GM12873 (cell line): ENCODE data around the gene FAM124B.

Source experiments
- CTCF ChIP-seq: IDR thresholded peaks from 2 replicates; pipeline ENCODE4 v1.5.1; 2012; ENCODE audit warnings: low read depth, mild to moderate bottlenecking, moderate library complexity, low read length, control low read depth; ENCODE audit not compliant: insufficient read depth; ENCODE audit errors: missing control alignments

Gene FAM124B

GRCh38 chr2:224349396-224349795, 52.5 kb downstream of the FAM124B start:
- no peak for TF ChIP-seq CTCF

- TF ChIP-seq CTCF: no peak
These were observed 54.5 kb downstream of the FAM124B start for GRCh38 chr2:224347176-224348051.

- TF ChIP-seq CTCF: no peak
These were observed 56.4 kb downstream of the FAM124B start for GRCh38 chr2:224345492-224345891.

- no peak for TF ChIP-seq CTCF
These were observed 58.7 kb downstream of the FAM124B start for GRCh38 chr2:224343226-224343625.

GRCh38 chr2:224335991-224336390, 65.9 kb downstream of the FAM124B start:
- no peak for TF ChIP-seq CTCF

- no peak for TF ChIP-seq CTCF
These were observed 67.2 kb downstream of the FAM124B start for GRCh38 chr2:224334726-224335125.

GRCh38 chr2:224333726-224334482, 68.0 kb downstream of the FAM124B start:
- no peak for TF ChIP-seq CTCF
